Heart left ventricle (tissue), 16 donors: ENCODE data around the gene CAMTA1. TPM values are rescaled to one million over a fixed set of nuclear protein-coding genes. Genes with fewer than 3 reads are reported as not detected.

ENCODE experiments used
- ATAC-seq, 4 donors: fragments of 200-7000 bp; cut with Tn5 transposase; one replicate each; pipeline ENCODE4 v1.9.1; 2020 to 2022; ENCODE audit warnings: moderate library complexity in 4 of 4, mild to moderate bottlenecking in 3 of 4, moderate number of reproducible peaks in 1 of 4
- DNase-seq, 5 donors: peaks; one replicate each; pipeline ENCODE4 v3.0.0-alpha.2; 2020
- H3K27ac ChIP-seq, 12 donors: fragments of 200-600 bp; sonication (generic) in 4 of 12; one replicate each; pipeline versions ENCODE4 v1.5.0 to v1.8.0; 2016 to 2022; ENCODE audit warnings: mild to moderate bottlenecking in 2 of 12
- H3K27me3 ChIP-seq, 9 donors: fragments of 200-600 bp; sonication (generic) in 2 of 9; one replicate each; pipeline versions ENCODE4 v1.5.1 to v1.8.0; 2016 to 2022; ENCODE audit warnings: mild to moderate bottlenecking in 3 of 9
- H3K36me3 ChIP-seq, 9 donors: fragments of 200-600 bp; sonication (generic) in 2 of 9; one replicate each; pipeline versions ENCODE4 v1.5.0 to v1.8.0; 2018 to 2022; ENCODE audit warnings: mild to moderate bottlenecking in 2 of 9
- H3K4me1 ChIP-seq, 12 donors: fragments of 200-600 bp; sonication (generic) in 4 of 12; one replicate each; pipeline versions ENCODE4 v1.5.0 to v1.8.0; 2016 to 2022; ENCODE audit warnings: mild to moderate bottlenecking in 3 of 12
- H3K4me3 ChIP-seq, 12 donors: fragments of 200-600 bp; sonication (generic) in 4 of 12; one replicate each; pipeline versions ENCODE4 v1.5.0 to v1.8.0; 2017 to 2022; ENCODE audit warnings: mild to moderate bottlenecking in 9 of 12, moderate library complexity in 4 of 12
- H3K9me3 ChIP-seq, 12 donors: fragments of 200-600 bp; sonication (generic) in 4 of 12; one replicate each; pipeline versions ENCODE4 v1.5.0 to v1.8.0; 2016 to 2022; ENCODE audit warnings: mild to moderate bottlenecking in 1 of 12
- POLR2A ChIP-seq, 2 donors: fragments of 450-650 bp; IDR thresholded peaks; one replicate each; pipeline ENCODE4 v1.6.1; 2017; ENCODE audit warnings: antibody characterized with exemption in 2 of 2, mild to moderate bottlenecking in 2 of 2, moderate library complexity in 2 of 2
- WGBS, 4 donors: extraction: QIAGEN DNeasy Blood & Tissue Kit in 2 of 4; methylation state at CpG; one replicate each; pipeline versions ENCODE4 v1.1.5 to v1.1.7; 2013 to 2018; 5-methylcytosine and 5-hydroxymethylcytosine counted together
- intact Hi-C, 10 donors: fragments of 100-400 bp; cut with DNase I; formaldehyde crosslinking; loops; one replicate each; pipeline versions ENCODE4 v1.11.1 to v1.14.2; 2022
- polyA plus RNA-seq, 2 donors: library from polyadenylated mRNA; stranded (reverse); fragments of 200-250 nt; gene quantifications; one replicate each; pipeline ENCODE4 v1.2.3, GENCODE V29; 2013
- total RNA-seq, 9 donors: library from RNA; depleted of rRNA in 2 of 9; stranded (reverse); fragments of >200 nt in 2 of 9; fragmentation: NEBNext Ultra II Directional in 3 of 9; extraction: Animal tissue kit (Norgen Biotek cat#: 25700) in 3 of 9; gene quantifications; one replicate each; pipeline versions ENCODE4 v1.1.0 to v1.2.4, GENCODE V29; 2016 to 2023
- TF ChIP-seq, protein P1 (sequence below), 12 donors: fragments of 200-600 bp; sonication (generic) in 4 of 12; IDR thresholded peaks; one replicate each; pipeline versions ENCODE4 v1.5.0 to v1.8.0; 2018 to 2022; ENCODE audit warnings: antibody characterized with exemption in 12 of 12, mild to moderate bottlenecking in 5 of 12
- donor health status: ischemic (EF 13 %, LVEDD 7.1; RV severe dilation, severe dysfunction).
- donor health status: healthy with polysubstance abuse.
- donor health status: DM: no; HTN: yes; CAD: no.
- donor health status: DM: no; HTN: no; CAD: no.
- donor health status: ischemic (EF 25% LVEDD 6.9; RV normal size, moderate dysfunction).
- donor health status: ischemic (EF 25% LVEDD 5.7; RV mildly dilated, moderate dysfunction).
- donor health status: healthy.
- donor health status: DM: yes; HTN: yes; CAD: no.
- donor health status: ischemic (EF 35%, LVEDD 5.7; RV mildly dilated, moderate dysfunction).
- donor health status: nonischemic (EF 11% LVEDD 7.7; RV severe dilation, severe dysfunction).
- donor health status: DM: yes; HTN: yes; CAD: no.
- donor health status: PGD.
- donor health status: ischemic (EF 29% LVEDD 5.4; RV normal size, mild dysfunction).
- donor health status: nonischemic (EF 23%, LVEDD 6.1; RV moderate dilation, normal function).

The CAMTA1 gene
- total and polyA plus RNA-seq, 11 donors = 114 to 303 (median 137) TPM

DNA sequence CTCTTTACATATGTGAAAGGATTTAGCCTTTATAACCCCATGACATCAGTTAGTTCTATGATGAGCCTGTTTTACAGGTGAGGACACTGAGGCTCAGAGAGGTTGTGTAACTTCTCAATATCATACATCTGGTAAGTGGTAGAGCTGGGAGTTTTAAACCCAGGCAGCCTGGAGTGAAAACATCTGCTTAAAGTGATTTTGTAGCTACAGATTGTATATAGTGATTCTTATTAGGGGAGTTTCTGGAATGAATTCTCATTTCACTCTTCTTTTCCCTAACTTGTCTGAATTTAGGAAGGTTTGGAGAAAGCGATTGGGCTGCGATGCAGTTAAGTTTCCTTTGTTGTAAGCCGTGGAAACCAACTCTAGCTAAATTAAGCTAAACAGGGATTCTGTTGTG, 175.6 kb downstream of the CAMTA1 start:
- Histone ChIP-seq H3K9me3 (no peaks in the 10 kb centered on the region), H3K27ac (peak overlapping the region in 4 of 12 donors; percentile 20 to 62 (median 56)), H3K36me3 (no peaks in the 10 kb centered on the region), H3K4me3 (no peak overlapping the region), H3K27me3 (peaks cover 0 to 24% (median 10%) of the 10 kb centered on the region in 9 donors), H3K4me1 (peaks cover 0 to 34% (median 12%) of the 10 kb centered on the region in 12 donors)
- intact Hi-C loops = loop anchor here in 1 of 10 donors (10.0 kb wide), 1 partner anchor 236 kb away; no protein-coding TSS in a partner anchor
- 77 to 90% (median 84%) methylated on average over 3 of the region's 3 CpGs for WGBS, 4 donors
- DNase-seq (no peak), ATAC-seq (no peak)
- TF ChIP-seq POLR2A (IDR thresholded peaks at IDR 0.05) = no peak
- TF ChIP-seq, protein P1, sequence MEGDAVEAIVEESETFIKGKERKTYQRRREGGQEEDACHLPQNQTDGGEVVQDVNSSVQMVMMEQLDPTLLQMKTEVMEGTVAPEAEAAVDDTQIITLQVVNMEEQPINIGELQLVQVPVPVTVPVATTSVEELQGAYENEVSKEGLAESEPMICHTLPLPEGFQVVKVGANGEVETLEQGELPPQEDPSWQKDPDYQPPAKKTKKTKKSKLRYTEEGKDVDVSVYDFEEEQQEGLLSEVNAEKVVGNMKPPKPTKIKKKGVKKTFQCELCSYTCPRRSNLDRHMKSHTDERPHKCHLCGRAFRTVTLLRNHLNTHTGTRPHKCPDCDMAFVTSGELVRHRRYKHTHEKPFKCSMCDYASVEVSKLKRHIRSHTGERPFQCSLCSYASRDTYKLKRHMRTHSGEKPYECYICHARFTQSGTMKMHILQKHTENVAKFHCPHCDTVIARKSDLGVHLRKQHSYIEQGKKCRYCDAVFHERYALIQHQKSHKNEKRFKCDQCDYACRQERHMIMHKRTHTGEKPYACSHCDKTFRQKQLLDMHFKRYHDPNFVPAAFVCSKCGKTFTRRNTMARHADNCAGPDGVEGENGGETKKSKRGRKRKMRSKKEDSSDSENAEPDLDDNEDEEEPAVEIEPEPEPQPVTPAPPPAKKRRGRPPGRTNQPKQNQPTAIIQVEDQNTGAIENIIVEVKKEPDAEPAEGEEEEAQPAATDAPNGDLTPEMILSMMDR (IDR thresholded peaks at IDR 0.05) = no peak

DNA sequence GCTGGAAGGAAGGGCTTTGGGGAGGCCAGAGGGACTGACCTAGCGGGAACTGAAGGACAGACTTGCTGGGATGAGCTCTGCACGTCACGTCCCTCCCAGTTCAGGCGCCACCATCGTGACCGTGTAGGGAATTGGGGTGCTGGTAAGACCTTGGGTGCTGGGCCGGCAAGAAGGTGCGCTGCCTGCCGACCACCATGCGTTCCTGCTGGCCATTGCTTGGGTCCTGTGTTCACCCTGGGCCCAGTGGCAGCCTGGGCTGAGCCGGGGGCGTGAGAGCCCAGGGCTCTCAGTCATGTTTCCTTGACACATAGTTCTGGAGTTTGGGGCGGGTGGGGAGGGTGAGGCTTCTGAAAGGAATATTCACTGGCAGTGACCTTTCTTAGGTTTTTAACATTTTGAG, 176.0 kb downstream of the CAMTA1 start:
- no peak overlapping the region for H3K27ac ChIP-seq
- TF ChIP-seq POLR2A (IDR thresholded peaks at IDR 0.05) = no peak
- TF ChIP-seq, protein P1 (IDR thresholded peaks at IDR 0.05) = no peak
- WGBS, 4 donors = 88 to 94% (median 92%) methylated on average over 11 to 13 of the region's 13 CpGs
- H3K9me3 ChIP-seq = no peaks in the 10 kb centered on the region
- peaks cover 0 to 24% (median 10%) of the 10 kb centered on the region in 9 donors for H3K27me3 ChIP-seq
- H3K36me3 ChIP-seq = no peaks in the 10 kb centered on the region
- peaks cover 0 to 34% (median 12%) of the 10 kb centered on the region in 12 donors for H3K4me1 ChIP-seq
- intact Hi-C loops = loop anchor here in 1 of 10 donors (10.0 kb wide), 1 partner anchor 236 kb away; no protein-coding TSS in a partner anchor
- no peak overlapping the region for H3K4me3 ChIP-seq
- no peak for ATAC-seq
- DNase-seq = no peak

- Histone ChIP-seq H3K36me3 (no peaks in the 10 kb centered on the region), H3K27ac (peak overlapping the region in 2 of 12 donors; percentile 56), H3K4me3 (peak overlapping the region in 9 of 12 donors; percentile 22 to 46 (median 36)), H3K4me1 (peaks cover 0 to 34% (median 12%) of the 10 kb centered on the region in 12 donors), H3K27me3 (peaks cover 0 to 24% (median 10%) of the 10 kb centered on the region in 9 donors), H3K9me3 (no peaks in the 10 kb centered on the region)
- no peak for DNase-seq
- intact Hi-C loops = loop anchor here in 1 of 10 donors (10.0 kb wide), 1 partner anchor 237 kb away; no protein-coding TSS in a partner anchor
- 6 to 23% (median 13%) methylated on average over 11 to 31 of the region's 31 CpGs for WGBS, 4 donors
- TF ChIP-seq POLR2A (IDR thresholded peaks at IDR 0.05) = no peak
- TF ChIP-seq, protein P1 (IDR thresholded peaks at IDR 0.05) = no peak
- peak; percentile 35 to 75 (median 68) for ATAC-seq
These were observed 176.7 kb downstream of the CAMTA1 start for GRCh38 chr1:6961905-6962477.

GRCh38 chr1:6962478-6962995, 177.3 kb downstream of the CAMTA1 start:
- H3K9me3 ChIP-seq = no peaks in the 10 kb centered on the region
- peak; percentile 40 to 76 (median 70) for ATAC-seq
- peaks cover 0 to 27% (median 10%) of the 10 kb centered on the region in 9 donors for H3K27me3 ChIP-seq
- H3K4me1 ChIP-seq = peaks cover 0 to 34% (median 12%) of the 10 kb centered on the region in 12 donors
- peak overlapping the region in 6 of 12 donors; percentile 28 to 46 (median 40) for H3K4me3 ChIP-seq
- peak in 4 of 5 donors; percentile 33 to 79 (median 74) for DNase-seq
- H3K27ac ChIP-seq = no peak overlapping the region
- TF ChIP-seq POLR2A (IDR thresholded peaks at IDR 0.05) = no peak
- intact Hi-C loops = loop anchor here in 1 of 10 donors (10.0 kb wide), 1 partner anchor 238 kb away; no protein-coding TSS in a partner anchor
- 3 to 4% (median 3%) methylated on average over 13 to 14 of the region's 14 CpGs for WGBS, 4 donors
- no peaks in the 10 kb centered on the region for H3K36me3 ChIP-seq
